ENCODE data around the gene SND1.

DNA sequence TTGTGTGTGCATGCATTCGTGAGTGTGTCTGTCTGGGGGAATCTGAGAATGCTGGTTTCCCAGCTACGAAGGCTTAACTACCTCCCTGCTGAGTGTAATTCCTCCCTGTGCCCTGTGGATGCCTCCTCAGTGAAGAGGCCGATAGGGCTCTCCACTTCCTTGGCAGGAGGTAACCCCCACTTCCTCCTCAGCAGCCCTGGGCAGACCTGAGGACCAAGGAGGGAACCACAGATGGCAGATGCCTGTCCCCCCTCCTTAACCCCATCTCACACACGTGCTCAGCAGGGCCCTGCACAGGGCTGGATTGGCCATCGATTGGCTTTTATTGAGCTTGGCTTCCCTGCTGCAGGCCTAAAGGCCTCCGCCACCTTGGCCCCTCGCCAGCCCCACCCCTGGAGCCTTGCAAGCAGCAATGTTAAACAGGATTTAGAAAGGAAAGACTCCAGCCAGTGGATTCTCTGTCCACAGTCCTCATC lies 424.8 kb downstream of the SND1 start:
- TF ChIP-seq POLR2AphosphoS5 (IDR thresholded peaks at IDR 0.05; ENCODE audit: borderline replicate concordance, low read depth, low read length) (no peak), EZH2 (IDR thresholded peaks at IDR 0.05) (no peak)
